ENCODE data around the gene NCKAP5.

The NCKAP5 gene

DNA sequence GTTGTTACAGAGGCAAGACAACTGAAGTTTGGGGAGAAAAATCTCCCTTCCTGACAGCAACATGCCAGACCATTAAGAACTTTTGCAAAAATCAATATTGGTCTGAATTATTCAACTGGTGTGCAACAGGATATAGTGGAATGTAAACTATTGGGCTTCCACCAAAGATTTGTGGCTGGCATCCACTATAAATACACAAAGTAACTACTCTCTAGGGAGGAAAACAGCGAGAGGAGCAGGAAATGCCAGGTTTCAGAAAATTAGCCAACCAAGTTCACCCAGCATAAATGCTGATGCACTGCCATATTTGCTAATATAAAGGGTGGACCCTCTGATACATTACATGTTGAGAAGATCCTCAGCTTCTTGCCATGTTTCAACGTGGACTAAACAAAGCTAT is 630.6 kb downstream of the NCKAP5 start:
- DNase-seq (ENCODE audit: low read depth), result no peak
- TF ChIP-seq POLR2A (IDR thresholded peaks at IDR 0.05; ENCODE audit: extremely low read depth, insufficient read length) (no peak), CTCF (IDR thresholded peaks at IDR 0.05; ENCODE audit: low read depth, low read length) (no peak), MYC (IDR thresholded peaks at IDR 0.05; ENCODE audit: low read depth, low read length) (no peak)
- TF ChIP-seq, protein P1, sequence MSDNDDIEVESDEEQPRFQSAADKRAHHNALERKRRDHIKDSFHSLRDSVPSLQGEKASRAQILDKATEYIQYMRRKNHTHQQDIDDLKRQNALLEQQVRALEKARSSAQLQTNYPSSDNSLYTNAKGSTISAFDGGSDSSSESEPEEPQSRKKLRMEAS (IDR thresholded peaks at IDR 0.05; ENCODE audit: low read depth, low read length), result no peak
- no peak overlapping the region for H3K4me3 ChIP-seq (ENCODE audit: low read depth, low read length)

DNA sequence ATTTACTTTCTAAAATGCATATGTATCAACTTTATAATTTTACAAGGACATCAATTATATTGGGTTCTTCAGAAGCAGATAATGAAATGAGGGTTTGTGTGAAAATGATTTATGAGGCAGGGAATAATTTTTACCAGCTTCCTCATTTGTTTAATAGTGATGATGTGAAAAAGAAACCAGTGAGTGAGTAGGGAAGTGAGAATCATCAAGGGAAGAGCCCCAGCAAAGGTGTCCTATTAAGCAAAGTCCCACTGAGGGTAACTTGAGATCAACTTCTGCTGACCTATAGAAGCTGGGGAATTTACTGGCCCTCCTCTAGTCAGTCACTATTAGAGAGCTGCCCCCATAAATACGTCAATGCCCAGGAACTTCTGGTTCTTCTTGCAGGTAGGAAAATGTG is 631.5 kb downstream of the NCKAP5 start:
- no peak overlapping the region for H3K4me3 ChIP-seq (ENCODE audit: low read depth, low read length)
- no peak for TF ChIP-seq MYC (IDR thresholded peaks at IDR 0.05; ENCODE audit: low read depth, low read length)
- TF ChIP-seq POLR2A (IDR thresholded peaks at IDR 0.05; ENCODE audit: extremely low read depth, insufficient read length), result no peak
- TF ChIP-seq, protein P1 (IDR thresholded peaks at IDR 0.05; ENCODE audit: low read depth, low read length), result no peak
- no peak for TF ChIP-seq CTCF (IDR thresholded peaks at IDR 0.05; ENCODE audit: low read depth, low read length)
- no peak for DNase-seq (ENCODE audit: low read depth)

DNA sequence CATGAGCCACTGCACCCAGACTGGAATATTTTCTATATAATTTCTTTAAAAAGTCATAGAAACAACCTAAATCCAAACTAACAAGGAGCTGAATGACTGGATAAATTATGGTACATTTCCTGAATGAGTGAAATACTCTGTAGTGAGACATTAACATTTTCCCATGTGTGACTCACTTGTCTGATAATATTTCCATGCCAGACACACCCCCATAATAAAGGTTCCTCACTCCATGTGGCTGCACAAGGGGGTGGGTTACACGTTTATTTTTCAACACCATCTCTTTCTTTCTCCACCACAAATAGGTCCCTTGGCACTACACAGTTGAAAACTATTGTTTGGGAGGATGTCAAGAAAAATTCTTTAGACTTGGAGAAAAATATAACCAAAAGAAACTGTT is 632.0 kb downstream of the NCKAP5 start:
- H3K4me3 ChIP-seq (ENCODE audit: low read depth, low read length), result no peak overlapping the region
- no peak for DNase-seq (ENCODE audit: low read depth)
- TF ChIP-seq CTCF (IDR thresholded peaks at IDR 0.05; ENCODE audit: low read depth, low read length) (no peak), MYC (IDR thresholded peaks at IDR 0.05; ENCODE audit: low read depth, low read length) (no peak), POLR2A (IDR thresholded peaks at IDR 0.05; ENCODE audit: extremely low read depth, insufficient read length) (no peak)
- TF ChIP-seq, protein P1 (IDR thresholded peaks at IDR 0.05; ENCODE audit: low read depth, low read length), result no peak

GRCh38 chr2:132929786-132930185 is 638.5 kb downstream of the NCKAP5 start:
- TF ChIP-seq MYC (IDR thresholded peaks at IDR 0.05; ENCODE audit: low read depth, low read length), result no peak
- no peak for DNase-seq (ENCODE audit: low read depth)
- H3K4me3 ChIP-seq (ENCODE audit: low read depth, low read length), result no peak overlapping the region

DNA sequence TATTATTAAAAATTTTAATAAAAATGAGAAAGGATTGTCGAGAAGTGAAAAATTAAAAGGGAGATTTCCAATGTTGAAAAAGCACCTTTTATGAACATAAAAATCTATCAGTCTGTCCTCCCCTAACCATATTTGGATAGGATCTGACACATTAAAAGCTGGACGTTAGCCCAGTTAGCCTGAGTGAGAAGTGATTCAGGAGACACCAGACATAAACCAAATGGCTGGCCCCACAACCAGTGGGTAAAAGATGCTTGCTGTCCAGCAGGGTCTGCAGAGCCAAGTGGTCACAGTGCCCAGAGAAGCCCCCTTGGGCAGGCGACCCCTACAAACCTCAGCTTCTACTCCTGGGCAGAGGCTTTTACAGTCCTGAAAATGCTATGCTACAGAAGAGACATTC is 644.5 kb downstream of the NCKAP5 start:
- no peak overlapping the region for H3K4me3 ChIP-seq (ENCODE audit: low read depth, low read length)
- no peak for DNase-seq (ENCODE audit: low read depth)
- TF ChIP-seq MYC (IDR thresholded peaks at IDR 0.05; ENCODE audit: low read depth, low read length) (no peak), CTCF (IDR thresholded peaks at IDR 0.05; ENCODE audit: low read depth, low read length) (no peak), POLR2A (IDR thresholded peaks at IDR 0.05; ENCODE audit: extremely low read depth, insufficient read length) (no peak)
- TF ChIP-seq, protein P1 (IDR thresholded peaks at IDR 0.05; ENCODE audit: low read depth, low read length), result no peak

DNA sequence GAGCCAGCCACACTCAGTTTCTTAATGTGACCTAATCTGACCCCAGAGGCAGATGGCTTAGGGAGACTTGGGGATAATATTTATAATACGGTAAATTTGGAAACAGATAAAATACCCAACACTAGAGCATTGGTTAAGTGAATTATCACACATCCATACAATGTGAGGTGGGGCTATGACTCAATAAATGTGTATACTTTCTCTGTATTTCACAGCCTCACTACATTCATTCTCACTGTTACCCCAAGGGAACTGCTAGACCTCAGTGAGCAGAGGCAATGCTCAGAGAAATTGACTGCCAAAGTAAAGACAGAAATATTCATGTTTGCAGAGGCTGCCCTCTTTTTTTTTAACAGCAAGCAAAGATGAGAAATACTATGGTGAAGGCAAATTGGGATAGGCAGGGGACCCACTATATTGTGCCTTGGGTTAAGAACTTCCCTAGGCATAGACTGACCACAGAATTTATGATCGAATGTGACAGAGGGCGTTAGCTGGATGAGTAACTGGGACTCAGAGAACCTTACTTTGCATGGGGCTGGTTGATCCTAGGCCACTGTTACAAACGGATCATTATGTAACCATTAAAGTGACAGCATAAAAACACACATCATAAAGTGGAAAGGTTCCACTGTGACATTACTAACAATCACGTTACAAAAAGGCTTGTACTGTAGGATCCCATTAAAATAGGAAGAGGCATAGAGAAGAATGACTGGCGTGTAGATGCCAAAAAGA is 652.3 kb downstream of the NCKAP5 start:
- DNase-seq (ENCODE audit: low read depth), result no peak
- no peak for TF ChIP-seq POLR2A (IDR thresholded peaks at IDR 0.05; ENCODE audit: extremely low read depth, insufficient read length)
- H3K4me3 ChIP-seq (ENCODE audit: low read depth, low read length), result no peak overlapping the region

Measured in NB4 (cell line).